Fibroblast of skin of right biceps (primary cell): ENCODE results near the gene SLC4A1AP.
"Not testable (repeated sequence)": the region's sequence is repeated elsewhere in the genome, so short reads cannot be mapped to it uniquely, and the experiment has no call there.

Source experiments
- DNase-seq: peaks from one replicate; pipeline ENCODE4 v3.0.0-alpha.2; 2013

The SLC4A1AP gene

GRCh38 chr2:27663285-27664153 is at the start of gene SLC4A1AP, which contains the start of gene SUPT7L:
Gene SLC4A1AP, plus strand, starts transcription at chr2:27663889. Its CDS starts 26 bp downstream, at chr2:27663915.
Gene SUPT7L, minus strand, starts transcription at chr2:27663614. Its CDS starts 1,422 bp downstream, at chr2:27662192.
- peak; percentile 88 for DNase-seq

- no peak for DNase-seq
Measured at GRCh38 chr2:27613985-27614384, 49.7 kb upstream of the SLC4A1AP start.

- DNase-seq: no peak
Measured at GRCh38 chr2:27615316-27615715, 48.4 kb upstream of the SLC4A1AP start.

GRCh38 chr2:27621524-27621923 is 42.2 kb upstream of the SLC4A1AP start:
- no peak for DNase-seq

- peak; percentile 98 for DNase-seq
Measured at GRCh38 chr2:27622921-27623384, 40.7 kb upstream of the SLC4A1AP start.

GRCh38 chr2:27624943-27625342 is 38.7 kb upstream of the SLC4A1AP start:
- no peak for DNase-seq

GRCh38 chr2:27626323-27626722 is 37.4 kb upstream of the SLC4A1AP start:
- DNase-seq: not testable (repeated sequence)

GRCh38 chr2:27626921-27627320 is 36.8 kb upstream of the SLC4A1AP start:
- not testable (repeated sequence) for DNase-seq

- peak; percentile 93 for DNase-seq
Measured at GRCh38 chr2:27627963-27628766, 35.5 kb upstream of the SLC4A1AP start.

- peak; percentile 95 for DNase-seq
Measured at GRCh38 chr2:27628767-27629709, 34.7 kb upstream of the SLC4A1AP start, which contains the start of the genes CCDC121 and GPN1. Gene CCDC121, minus strand, starts transcription at chr2:27629012. Its CDS starts 1,213 bp downstream, at chr2:27627799. Gene GPN1, plus strand, starts transcription at chr2:27629050. Its CDS starts 9 bp downstream, at chr2:27629059.

GRCh38 chr2:27630257-27630656 is 33.4 kb upstream of the SLC4A1AP start:
- not testable (repeated sequence) for DNase-seq

GRCh38 chr2:27634291-27634690 is 29.4 kb upstream of the SLC4A1AP start:
- DNase-seq: no peak

GRCh38 chr2:27636766-27637165 is 26.9 kb upstream of the SLC4A1AP start:
- peak; percentile 38 for DNase-seq

GRCh38 chr2:27638037-27638637 is 25.6 kb upstream of the SLC4A1AP start:
- DNase-seq: peak; percentile 89

- peak; percentile 95 for DNase-seq
Measured at GRCh38 chr2:27638709-27639108, 25.0 kb upstream of the SLC4A1AP start.

GRCh38 chr2:27640722-27641245 is 22.9 kb upstream of the SLC4A1AP start:
- no peak for DNase-seq

- DNase-seq: no peak
Measured at GRCh38 chr2:27645197-27645596, 18.5 kb upstream of the SLC4A1AP start.

- peak; percentile 24 for DNase-seq
Measured at GRCh38 chr2:27647289-27647688, 16.4 kb upstream of the SLC4A1AP start.

GRCh38 chr2:27647737-27648136 is 16.0 kb upstream of the SLC4A1AP start:
- no peak for DNase-seq

GRCh38 chr2:27651056-27651455 is 12.6 kb upstream of the SLC4A1AP start:
- DNase-seq: peak; percentile 0

GRCh38 chr2:27652341-27652740 is 11.3 kb upstream of the SLC4A1AP start:
- no peak for DNase-seq
